Activated T-cell treated with anti-CD3 and anti-CD28 coated beads for 4 hours (primary cell): Measurements from ENCODE around the gene P4HTM.

Experiments used
- DNase-seq: peaks from one replicate; pipeline ENCODE4 v3.0.0-alpha.2; 2020

P4HTM gene

DNA sequence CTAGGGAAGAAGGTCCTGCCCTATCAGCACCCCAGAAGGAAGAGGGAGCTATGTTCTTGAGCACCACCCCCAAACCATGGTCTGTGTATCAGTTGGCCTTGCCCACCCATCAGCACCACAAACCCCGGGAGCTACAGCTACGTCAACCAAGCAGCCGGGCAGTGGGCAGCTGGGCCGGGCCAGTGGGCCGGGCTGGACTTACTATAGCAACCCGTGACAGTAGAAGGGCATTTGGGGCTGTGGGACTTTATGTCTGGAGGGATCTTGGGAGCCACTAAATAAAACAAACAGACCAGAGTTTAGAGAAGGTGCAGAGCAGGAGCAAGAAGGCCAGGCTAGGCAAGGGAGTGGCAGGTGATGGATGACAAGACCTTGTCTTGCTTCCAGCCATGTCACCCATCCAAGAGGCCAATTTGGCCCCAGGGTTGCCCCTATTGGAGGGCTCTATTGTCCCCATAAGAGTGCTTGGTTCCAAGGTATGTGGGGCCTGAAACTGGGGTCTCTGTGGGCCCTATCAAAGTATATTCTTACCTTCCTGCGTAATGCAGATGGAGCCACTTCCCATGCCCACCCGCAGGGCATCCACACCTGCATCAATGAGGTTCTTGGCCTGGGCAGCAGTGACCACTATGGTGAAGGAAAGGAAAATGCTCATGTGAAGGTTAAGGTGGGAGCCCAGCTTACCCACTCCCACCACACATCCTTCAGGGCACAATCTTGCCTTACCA is 35.9 kb downstream of the P4HTM start:
- no peak for DNase-seq

DNA sequence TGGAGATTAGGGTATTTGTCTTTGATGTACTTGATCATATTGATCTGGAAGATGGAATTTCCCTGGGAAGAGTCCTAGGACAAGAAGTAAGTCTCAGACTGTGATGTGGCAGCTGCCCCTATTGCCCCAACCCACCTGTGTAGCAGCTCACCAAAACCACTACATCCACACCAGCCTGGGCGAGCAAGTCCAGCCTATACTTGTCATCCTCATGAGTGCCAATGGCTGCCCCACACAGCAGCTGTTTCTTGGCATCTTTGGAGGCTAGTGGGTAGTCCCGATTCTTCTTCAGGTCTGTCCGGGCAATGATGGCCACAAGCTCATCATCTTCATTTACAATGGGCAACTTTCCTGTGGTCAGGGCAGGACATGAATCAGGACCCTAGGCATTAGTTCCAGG is 36.5 kb downstream of the P4HTM start:
- DNase-seq = no peak

DNA sequence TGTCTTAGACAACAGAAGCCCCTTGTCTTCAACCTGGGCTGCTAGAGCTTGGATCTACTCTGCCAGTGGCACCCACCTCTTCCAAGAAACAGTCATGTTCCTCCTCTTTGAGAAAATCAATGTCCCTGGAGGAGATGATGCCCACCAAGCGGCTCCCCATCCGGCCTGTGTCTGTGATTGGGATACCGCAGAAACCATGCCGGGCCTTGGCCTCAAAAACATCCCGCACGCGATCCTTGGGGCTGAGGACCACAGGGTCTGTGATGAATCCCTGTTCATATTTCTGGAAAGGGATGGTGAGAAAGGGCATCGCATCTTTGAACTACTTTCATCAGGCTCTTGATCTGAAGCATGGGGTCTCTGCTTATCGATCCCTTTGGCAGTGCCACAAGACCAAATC is 37.6 kb downstream of the P4HTM start:
- DNase-seq = no peak

DNA sequence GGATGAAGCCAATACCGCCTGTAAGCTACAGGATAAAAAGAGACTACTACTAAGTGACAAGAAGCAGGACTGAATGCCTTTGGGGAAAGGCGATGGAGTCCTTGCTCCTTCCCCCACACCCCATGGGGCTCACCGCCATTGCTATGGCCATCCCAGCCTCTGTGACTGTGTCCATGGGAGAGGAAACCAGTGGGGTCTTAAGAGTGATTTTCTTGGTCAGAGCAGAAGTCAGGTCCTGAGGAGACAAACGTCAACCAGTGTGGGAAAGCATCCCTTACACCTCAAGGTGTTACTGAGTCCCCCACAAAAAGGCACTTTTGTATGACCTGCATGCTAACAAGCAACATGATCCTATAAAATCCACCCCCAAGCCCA is 38.2 kb downstream of the P4HTM start:
- no peak for DNase-seq

DNA sequence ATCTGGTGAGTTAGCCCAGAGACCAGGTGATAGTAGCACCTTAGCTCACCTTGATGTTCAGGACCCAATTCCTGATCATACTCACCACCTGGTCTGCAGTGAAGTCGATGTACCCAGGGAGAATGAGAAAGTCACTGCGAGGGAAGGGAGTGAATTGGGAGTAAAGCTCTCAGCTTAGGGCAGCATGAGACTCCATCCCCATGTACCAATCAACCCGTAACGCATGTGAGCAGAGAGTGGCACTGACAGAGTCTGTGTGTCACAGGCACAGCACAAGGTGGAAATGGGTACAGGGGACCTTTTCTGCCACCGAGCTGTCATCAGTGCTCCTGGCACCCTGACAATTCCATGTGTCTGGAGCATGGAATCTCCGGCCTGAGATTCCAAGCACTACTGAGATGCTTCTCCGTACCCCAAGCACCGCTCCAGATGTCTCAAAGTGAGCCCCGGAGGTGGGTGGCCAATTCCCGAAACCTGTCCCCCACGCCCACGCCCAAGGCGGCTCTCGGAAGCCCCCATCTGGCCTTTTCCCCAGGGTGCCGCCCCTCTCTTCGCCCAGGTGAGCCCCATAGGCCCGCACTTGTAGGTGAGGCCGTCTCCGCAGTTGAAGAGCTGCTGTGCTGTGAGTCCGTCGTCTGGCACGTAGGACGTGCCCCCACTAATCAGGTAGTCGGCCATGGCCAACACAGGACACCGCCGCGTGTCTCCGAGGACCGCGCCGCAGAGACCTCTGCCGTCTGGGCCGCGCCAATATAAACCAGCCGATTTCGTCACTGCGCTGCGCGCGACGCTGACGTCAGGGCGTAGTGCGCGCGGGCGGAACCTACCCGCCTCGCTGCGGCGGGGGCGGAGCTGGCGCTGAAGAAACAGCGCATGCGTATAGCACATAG is 38.9 kb downstream of the P4HTM start, which contains the start of gene IMPDH2:
Gene IMPDH2 (minus strand): TSS at position 726 of the 890 bp plus-strand sequence. CDS start 48 bp downstream, at position 678.
- peak; percentile 91 for DNase-seq

DNA sequence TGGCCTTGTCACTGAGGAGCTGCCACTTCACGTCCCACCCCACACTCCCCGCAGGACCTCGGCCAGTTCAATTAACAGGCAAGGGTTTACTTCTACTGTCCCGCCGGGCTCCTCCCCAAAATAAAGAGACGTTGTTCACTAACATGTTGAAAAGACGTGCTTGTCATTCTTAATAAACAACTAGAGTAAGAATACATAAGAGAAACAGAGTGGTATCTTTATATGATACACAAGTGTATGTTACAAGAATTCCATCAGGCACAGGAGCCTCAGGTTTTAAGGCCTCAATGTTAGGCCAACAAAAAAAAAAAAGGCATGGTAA is 39.5 kb downstream of the P4HTM start:
- no peak for DNase-seq

DNA sequence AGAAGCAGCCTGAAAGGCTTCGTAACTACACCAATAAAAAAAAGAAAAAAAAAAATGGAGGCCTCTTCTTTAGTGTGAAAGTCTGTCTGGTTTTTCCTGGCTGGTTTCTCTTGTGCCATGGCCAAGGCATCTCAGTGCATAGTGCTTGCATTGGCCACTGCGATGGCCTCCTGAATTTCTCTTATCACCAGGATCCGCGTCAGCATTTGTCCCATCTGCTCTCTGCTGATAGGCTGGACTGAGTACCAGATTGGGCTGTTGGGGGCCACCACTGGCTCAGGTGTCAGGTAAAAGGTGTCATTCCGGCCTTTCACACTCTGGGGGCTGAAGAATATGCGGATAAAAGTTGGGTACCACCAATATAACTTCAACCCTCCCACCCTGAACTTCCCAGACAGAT is 40.3 kb downstream of the P4HTM start:
- DNase-seq = no peak

DNA sequence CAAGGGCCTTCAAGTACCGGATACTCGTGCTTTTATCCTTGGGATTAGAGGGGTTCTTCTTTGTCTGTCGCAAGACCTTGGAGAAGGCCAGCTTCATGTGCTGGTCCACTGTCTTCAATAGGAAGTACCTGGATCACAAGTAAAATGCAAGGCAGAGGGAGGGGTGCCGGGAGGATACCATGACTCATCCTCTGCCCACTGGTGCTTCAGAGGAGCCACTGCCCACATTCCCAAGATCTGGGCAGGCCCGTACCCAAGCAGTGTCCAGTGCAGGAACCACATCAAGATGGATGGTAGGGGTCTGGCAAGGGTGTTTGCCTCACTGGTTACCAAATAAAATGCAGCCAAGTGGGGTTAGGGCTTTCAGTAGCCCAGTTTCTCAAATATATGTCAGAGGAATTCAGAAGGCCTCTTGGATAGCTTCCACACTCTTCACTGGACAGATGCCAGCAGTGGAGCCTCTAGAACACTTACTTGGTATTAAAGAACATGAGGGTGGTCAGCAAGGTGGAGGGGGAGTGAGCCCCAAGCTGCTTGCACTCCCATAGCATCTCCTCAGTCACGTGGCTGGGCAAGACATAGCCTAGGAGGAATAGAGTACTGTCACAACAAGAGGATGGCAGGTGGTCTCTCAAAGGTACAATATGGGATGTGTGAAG is 42.7 kb downstream of the P4HTM start:
- DNase-seq = no peak

DNA sequence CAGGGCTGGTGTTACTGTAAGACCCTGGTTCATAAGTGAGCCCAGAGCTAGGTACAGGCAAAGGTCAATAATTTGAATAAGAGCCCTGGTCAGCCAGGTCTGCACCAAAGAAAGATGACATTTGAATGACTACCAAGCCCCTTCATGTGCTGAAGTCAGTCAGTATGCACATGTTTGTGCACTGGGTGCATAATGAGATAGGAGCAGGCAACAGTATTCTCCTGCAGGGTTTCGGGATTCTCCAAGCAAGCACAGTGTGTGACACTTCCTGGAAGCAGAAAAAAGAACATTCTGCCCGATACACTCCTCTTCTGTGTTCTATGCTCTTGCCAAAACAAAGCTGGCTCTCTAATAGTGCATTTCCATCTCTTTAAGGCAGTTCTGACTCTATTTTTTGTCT is 44.6 kb downstream of the P4HTM start:
- DNase-seq = no peak

DNA sequence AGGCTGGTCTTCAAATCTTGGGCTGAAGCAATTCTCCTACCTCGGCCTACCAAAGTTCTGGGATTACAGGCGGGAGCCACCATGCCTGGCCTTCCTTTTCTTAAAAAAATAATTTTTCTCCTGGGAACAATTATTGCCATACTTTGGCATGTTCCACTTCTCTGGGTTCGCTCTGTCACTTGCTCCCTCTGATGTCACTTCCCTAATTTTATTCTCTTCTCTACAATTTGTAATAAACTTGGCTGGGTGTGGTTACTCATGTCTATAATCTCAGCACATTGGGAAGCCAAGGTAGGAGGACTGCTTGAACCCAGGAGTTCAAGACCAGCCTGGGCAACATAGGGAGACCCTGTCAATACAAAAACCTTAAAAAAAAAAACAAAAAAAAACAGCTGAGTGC is 45.2 kb downstream of the P4HTM start:
- DNase-seq = no peak

DNA sequence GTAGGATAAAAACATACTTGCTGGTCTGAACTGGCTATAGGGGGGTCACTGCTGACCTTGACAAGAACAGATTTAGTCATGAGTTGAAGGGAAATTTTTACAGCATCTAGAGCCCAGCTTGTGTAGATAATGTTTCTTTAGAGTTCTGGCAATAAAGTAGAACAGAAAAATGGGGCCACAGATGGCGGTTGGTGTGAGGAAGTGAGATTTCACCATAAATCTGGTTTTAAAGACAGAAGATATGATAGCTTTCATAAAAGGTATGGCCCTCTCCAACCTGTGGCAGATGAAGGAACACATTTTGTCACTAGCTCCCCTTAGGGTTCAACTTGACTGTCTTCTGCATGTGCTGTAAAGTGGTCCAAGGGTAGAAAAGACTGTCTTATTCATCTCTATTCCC is 63.5 kb downstream of the P4HTM start:
- no peak for DNase-seq

DNA sequence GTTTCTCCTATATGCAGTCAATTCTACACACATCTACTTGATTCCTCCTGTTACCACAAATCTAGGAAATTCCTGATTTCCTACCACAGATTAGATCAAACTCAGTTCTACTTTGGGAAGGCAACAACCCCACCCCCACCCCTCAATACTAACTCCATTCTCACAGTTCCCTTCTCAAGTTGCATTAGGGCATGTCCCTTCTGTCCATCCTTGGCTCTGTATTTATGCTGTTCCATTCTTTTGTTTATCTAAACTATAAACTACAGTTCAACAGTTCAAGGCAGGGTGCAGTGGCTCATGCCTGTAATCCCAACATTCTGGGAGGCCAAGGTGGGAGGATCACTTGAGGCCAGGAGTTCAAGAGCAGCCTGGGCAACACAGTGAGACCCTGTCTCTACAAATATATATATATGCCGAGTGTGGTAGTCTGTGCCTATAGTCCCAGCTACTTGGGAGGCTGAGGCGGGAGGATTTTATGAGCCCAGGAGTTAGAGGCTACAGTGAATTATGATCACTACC is 64.4 kb downstream of the P4HTM start:
- DNase-seq = no peak
